ENCODE data around the gene RAB26.
A peak's percentile ranks its signal among the peaks of the same experiment; 100 is the strongest.
"Not testable (repeated sequence)": the region's sequence is repeated elsewhere in the genome, so short reads cannot be mapped to it uniquely, and the experiment has no call there.

Gene RAB26

GRCh38 chr16:2117960-2118722, 30.3 kb upstream of the RAB26 start:
- DNase-seq, result not testable (repeated sequence)

- DNase-seq, result not testable (repeated sequence)
Measured at GRCh38 chr16:2121325-2121724, 27.1 kb upstream of the RAB26 start.

- DNase-seq, result no peak
Measured at GRCh38 chr16:2121853-2122252, 26.6 kb upstream of the RAB26 start.

DNA sequence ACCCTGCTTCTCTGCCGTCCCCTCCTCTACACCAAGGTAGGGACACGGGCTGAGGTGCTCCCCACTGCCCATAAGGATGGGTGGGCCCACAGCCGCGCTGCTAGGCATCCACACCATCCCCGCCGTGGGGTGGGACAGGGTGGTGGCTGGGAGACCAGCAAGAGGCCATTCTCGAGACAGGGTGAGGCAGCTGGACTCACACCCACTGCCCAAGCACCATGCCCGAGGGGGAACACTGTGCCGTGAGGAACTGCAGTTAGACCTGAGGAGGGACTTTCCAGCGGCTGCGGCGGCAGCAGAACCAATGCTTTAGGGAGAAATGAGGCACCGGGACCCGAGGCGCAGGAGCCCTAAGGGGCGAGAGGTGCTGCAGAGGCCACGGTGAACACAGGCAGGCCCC, 26.0 kb upstream of the RAB26 start:
- DNase-seq, result no peak

DNA sequence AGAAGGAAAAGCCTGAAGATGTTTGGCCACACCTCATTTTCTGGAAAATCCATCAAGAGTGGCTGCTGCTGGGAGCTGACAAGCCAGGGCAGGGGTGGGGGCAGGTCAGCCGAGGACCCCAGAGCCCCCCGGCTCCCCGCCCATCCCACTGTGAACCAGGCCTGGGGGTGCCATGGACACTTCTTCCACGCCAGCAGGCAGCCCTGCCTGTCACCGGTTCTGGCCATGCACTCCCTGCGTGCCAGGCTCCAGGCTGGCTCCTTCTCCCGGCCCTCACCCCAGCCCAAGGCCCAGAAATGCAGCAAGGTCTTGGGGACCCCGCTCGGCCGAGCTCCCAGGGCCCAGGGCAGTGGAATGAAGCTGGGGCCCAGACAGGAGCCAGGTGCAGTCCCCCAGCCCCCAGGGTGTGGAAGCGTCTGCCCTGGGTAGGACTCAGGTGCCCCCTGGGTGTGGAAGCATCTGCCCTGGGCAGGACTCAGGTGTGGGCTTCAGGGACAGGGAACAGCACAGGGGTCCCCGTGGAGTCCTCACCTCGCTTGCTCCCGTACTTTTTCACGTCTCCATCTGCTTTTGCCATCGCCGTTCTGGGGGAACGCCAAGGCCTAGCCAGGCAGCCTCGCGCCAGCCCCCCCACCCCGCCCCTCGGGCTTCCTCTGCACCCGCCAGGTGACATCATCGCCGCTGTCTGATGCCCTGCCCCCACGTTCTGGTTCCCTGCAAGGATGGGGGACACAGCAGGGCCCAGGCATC, 25.3 kb upstream of the RAB26 start:
- DNase-seq, result not testable (repeated sequence)

- DNase-seq, result not testable (repeated sequence)
Measured at GRCh38 chr16:2123706-2124376, 24.6 kb upstream of the RAB26 start.

- not testable (repeated sequence) for DNase-seq
Measured at GRCh38 chr16:2124377-2124693, 24.1 kb upstream of the RAB26 start.

DNA sequence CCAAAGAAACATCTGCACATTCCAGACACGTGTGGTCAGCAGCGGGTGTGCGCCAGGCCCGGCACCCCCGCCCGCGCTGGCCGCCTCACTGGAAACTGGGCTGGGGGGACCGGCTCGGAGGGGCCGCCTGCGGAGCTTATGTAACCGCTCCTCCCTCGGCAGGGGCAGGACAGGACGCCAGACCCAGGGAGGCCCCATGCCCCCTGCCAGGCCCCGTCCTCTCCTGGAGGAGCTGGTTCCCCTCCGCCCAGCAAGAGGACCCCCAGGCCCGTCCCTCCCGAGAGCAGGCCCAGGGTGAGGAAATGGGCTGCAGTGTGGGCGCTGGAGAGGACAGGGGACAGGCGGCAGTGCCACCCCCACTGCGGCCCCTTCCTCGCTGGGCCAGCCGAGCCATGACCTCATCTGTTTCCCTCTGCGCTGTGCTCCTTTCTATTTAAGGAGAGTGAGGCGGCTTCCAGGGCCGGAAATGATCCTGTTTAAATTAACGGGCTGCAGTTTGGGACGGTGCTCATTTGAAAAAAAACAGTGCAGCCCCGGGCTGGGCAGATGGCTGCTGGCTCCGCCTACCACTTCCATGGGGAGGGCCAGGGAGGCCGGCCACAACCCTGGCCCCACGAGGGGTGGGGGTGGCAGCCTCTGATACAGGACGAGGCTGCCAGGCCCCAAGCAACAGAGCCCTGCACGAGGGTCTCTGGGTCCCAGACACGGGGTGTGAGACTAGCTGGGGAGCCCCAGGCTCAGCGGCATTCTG, 23.6 kb upstream of the RAB26 start:
- not testable (repeated sequence) for DNase-seq

GRCh38 chr16:2125609-2126008, 22.8 kb upstream of the RAB26 start:
- not testable (repeated sequence) for DNase-seq

GRCh38 chr16:2126161-2126743, 22.2 kb upstream of the RAB26 start:
- not testable (repeated sequence) for DNase-seq

- DNase-seq, result not testable (repeated sequence)
Measured at GRCh38 chr16:2126928-2127556, 21.4 kb upstream of the RAB26 start.

- not testable (repeated sequence) for DNase-seq
Measured at GRCh38 chr16:2127630-2128280, 20.7 kb upstream of the RAB26 start.

DNA sequence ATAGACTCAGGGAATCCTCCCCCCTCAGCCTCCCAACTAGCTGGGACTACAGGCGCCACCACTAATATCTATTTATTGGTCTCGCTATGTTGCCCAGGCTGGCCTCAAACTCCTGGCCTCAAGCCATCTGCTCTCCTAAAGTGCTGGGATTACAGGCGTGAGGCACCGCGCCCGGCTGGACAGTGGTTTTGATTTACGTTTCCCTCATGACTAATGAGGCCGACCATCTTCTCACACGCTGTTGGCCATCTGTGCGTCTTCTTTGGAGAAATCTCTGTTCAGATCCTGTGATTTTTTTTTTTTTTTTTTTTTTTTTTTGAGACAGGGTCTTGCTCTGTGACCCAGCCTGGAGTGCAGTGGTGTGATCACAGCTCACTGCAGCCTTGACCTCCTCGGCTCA, 19.2 kb upstream of the RAB26 start:
- not testable (repeated sequence) for DNase-seq

- DNase-seq, result not testable (repeated sequence)
Measured at GRCh38 chr16:2129890-2130447, 18.5 kb upstream of the RAB26 start.

GRCh38 chr16:2133797-2134196, 14.6 kb upstream of the RAB26 start:
- DNase-seq, result not testable (repeated sequence)

DNA sequence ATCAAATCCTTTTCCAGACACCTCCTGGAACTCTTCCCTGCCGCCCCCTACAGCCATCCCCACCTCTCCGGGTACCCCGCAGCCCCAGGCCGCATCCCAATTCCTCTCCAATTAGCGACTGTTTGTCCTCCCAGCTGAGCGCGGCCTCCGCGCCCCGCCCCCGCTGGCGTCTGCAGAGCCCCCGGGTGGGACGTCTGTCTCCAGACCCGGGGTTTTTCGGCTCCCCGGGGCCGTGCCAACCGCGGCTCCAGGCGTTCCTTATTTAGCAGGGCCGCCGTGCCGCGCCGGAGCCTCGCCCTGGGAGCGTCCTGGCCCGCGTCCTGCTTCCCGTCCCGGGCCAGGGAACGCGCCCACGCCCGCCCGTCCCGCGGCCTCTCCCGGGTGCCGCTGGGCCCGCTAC, 13.4 kb upstream of the RAB26 start:
- not testable (repeated sequence) for DNase-seq

DNA sequence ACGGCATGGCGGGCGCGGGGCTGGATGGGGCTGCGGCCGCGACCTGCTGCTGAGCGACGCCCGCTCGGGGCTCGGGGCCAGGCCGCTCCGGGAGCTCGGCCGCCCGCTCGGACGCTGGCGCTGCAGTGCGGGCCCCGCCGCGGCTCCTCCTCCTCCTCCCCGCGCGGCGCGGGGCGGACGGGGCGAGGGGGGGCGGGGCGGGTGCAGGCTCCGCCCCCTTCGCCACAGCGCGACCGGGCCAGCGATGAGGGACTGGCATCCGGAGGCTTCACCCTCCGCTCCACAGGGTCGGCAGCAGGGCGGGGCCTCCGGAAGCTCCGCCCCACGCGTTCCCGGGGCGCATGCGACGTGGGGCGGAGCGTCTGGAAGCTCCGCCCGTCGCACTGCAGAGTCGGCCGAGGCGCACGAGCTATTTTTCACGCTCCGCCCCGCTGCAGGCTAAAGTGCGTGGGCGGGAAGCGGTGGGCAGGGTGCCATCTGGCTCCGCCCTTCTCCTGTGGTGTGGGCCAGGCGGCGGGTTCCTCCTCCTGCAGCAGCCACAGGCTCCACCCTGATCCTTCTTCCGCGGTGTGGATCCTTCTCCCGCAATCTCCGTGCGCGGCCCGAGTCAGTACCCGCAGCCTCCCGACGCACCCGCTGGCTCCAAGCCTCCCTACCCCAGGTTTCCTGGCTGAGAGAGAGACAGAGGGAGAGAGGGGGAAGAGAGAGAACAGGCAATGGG, 12.5 kb upstream of the RAB26 start, which contains the start of gene PKD1:
PKD1 (minus strand) TSS at position 129 of the 721 bp plus-strand sequence. CDS start 209 bp downstream, outside the sequence.
- DNase-seq, result peak; percentile 100

GRCh38 chr16:2142942-2143877, 5.2 kb upstream of the RAB26 start:
- no peak for DNase-seq

DNA sequence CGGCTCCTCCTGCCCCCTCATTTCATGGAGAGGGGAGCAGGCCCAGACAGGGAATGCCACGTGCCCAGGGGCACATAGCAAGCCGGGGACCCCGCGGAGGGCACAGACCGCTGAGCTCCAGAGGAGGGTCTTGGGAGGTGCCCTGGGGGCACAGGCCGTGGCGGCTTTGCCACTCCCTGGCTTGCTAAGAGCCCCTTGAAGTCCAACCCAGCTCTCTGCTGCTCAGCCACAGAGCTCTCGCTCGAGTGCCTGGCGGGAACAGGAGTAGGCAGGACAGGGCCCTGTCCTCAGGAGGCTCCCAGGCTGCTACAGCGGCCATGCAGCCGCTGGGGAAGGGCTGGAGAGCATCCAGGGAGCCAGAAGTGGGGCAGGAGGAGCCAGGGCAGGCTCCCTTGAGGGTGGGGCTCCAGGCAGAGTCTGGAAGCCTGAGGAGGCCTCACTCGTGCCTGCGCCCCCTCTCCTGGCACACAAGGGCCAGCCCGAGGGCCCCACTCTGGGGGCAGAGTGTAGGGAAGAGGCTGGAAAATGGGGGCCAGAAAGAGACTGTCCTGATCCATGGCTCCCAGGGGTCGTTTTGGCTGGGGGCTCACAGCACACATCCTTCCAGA, 4.4 kb upstream of the RAB26 start:
- DNase-seq, result no peak
